Heart left ventricle (tissue), 16 donors: ENCODE results near the gene KLHL29. TPM values are rescaled to one million over a fixed set of nuclear protein-coding genes. Genes with fewer than 3 reads are reported as not detected.

ENCODE experiments used
- ATAC-seq, 4 donors: fragments of 200-7000 bp; cut with Tn5 transposase; one replicate each; pipeline ENCODE4 v1.9.1; 2020 to 2022; ENCODE audit warnings: moderate library complexity in 4 of 4, mild to moderate bottlenecking in 3 of 4, moderate number of reproducible peaks in 1 of 4
- DNase-seq, 5 donors: peaks; one replicate each; pipeline ENCODE4 v3.0.0-alpha.2; 2020
- H3K27ac ChIP-seq, 12 donors: fragments of 200-600 bp; sonication (generic) in 4 of 12; one replicate each; pipeline versions ENCODE4 v1.5.0 to v1.8.0; 2016 to 2022; ENCODE audit warnings: mild to moderate bottlenecking in 2 of 12
- H3K27me3 ChIP-seq, 9 donors: fragments of 200-600 bp; sonication (generic) in 2 of 9; one replicate each; pipeline versions ENCODE4 v1.5.1 to v1.8.0; 2016 to 2022; ENCODE audit warnings: mild to moderate bottlenecking in 3 of 9
- H3K36me3 ChIP-seq, 9 donors: fragments of 200-600 bp; sonication (generic) in 2 of 9; one replicate each; pipeline versions ENCODE4 v1.5.0 to v1.8.0; 2018 to 2022; ENCODE audit warnings: mild to moderate bottlenecking in 2 of 9
- H3K4me1 ChIP-seq, 12 donors: fragments of 200-600 bp; sonication (generic) in 4 of 12; one replicate each; pipeline versions ENCODE4 v1.5.0 to v1.8.0; 2016 to 2022; ENCODE audit warnings: mild to moderate bottlenecking in 3 of 12
- H3K4me3 ChIP-seq, 12 donors: fragments of 200-600 bp; sonication (generic) in 4 of 12; one replicate each; pipeline versions ENCODE4 v1.5.0 to v1.8.0; 2017 to 2022; ENCODE audit warnings: mild to moderate bottlenecking in 9 of 12, moderate library complexity in 4 of 12
- H3K9me3 ChIP-seq, 12 donors: fragments of 200-600 bp; sonication (generic) in 4 of 12; one replicate each; pipeline versions ENCODE4 v1.5.0 to v1.8.0; 2016 to 2022; ENCODE audit warnings: mild to moderate bottlenecking in 1 of 12
- CTCF ChIP-seq, 12 donors: fragments of 200-600 bp; sonication (generic) in 4 of 12; IDR thresholded peaks; one replicate each; pipeline versions ENCODE4 v1.5.0 to v1.8.0; 2018 to 2022; ENCODE audit warnings: antibody characterized with exemption in 12 of 12, mild to moderate bottlenecking in 5 of 12
- POLR2A ChIP-seq, 2 donors: fragments of 450-650 bp; IDR thresholded peaks; one replicate each; pipeline ENCODE4 v1.6.1; 2017; ENCODE audit warnings: antibody characterized with exemption in 2 of 2, mild to moderate bottlenecking in 2 of 2, moderate library complexity in 2 of 2
- WGBS, 4 donors: extraction: QIAGEN DNeasy Blood & Tissue Kit in 2 of 4; methylation state at CpG; one replicate each; pipeline versions ENCODE4 v1.1.5 to v1.1.7; 2013 to 2018; 5-methylcytosine and 5-hydroxymethylcytosine counted together
- intact Hi-C, 10 donors: fragments of 100-400 bp; cut with DNase I; formaldehyde crosslinking; loops; one replicate each; pipeline versions ENCODE4 v1.11.1 to v1.14.2; 2022
- polyA plus RNA-seq, 2 donors: library from polyadenylated mRNA; stranded (reverse); fragments of 200-250 nt; gene quantifications; one replicate each; pipeline ENCODE4 v1.2.3, GENCODE V29; 2013
- total RNA-seq, 9 donors: library from RNA; depleted of rRNA in 2 of 9; stranded (reverse); fragments of >200 nt in 2 of 9; fragmentation: NEBNext Ultra II Directional in 3 of 9; extraction: Animal tissue kit (Norgen Biotek cat#: 25700) in 3 of 9; gene quantifications; one replicate each; pipeline versions ENCODE4 v1.1.0 to v1.2.4, GENCODE V29; 2016 to 2023
- donor health status: ischemic (EF 13 %, LVEDD 7.1; RV severe dilation, severe dysfunction).
- donor health status: healthy with polysubstance abuse.
- donor health status: DM: no; HTN: yes; CAD: no.
- donor health status: DM: no; HTN: no; CAD: no.
- donor health status: ischemic (EF 25% LVEDD 6.9; RV normal size, moderate dysfunction).
- donor health status: ischemic (EF 25% LVEDD 5.7; RV mildly dilated, moderate dysfunction).
- donor health status: healthy.
- donor health status: DM: yes; HTN: yes; CAD: no.
- donor health status: ischemic (EF 35%, LVEDD 5.7; RV mildly dilated, moderate dysfunction).
- donor health status: nonischemic (EF 11% LVEDD 7.7; RV severe dilation, severe dysfunction).
- donor health status: DM: yes; HTN: yes; CAD: no.
- donor health status: PGD.
- donor health status: ischemic (EF 29% LVEDD 5.4; RV normal size, mild dysfunction).
- donor health status: nonischemic (EF 23%, LVEDD 6.1; RV moderate dilation, normal function).

The KLHL29 gene
- total and polyA plus RNA-seq, 11 donors, result 0.74 to 2.7 (median 1.1) TPM

GRCh38 chr2:23423873-23424680, 39.1 kb downstream of the KLHL29 start:
- WGBS, 4 donors, result 85 to 89% (median 86%) methylated on average over 16 of the region's 16 CpGs
- Histone ChIP-seq H3K4me3 (no peak overlapping the region), H3K9me3 (no peaks in the 10 kb centered on the region), H3K27me3 (no peaks in the 10 kb centered on the region), H3K27ac (peak overlapping the region in 1 of 12 donors; percentile 33), H3K36me3 (no peaks in the 10 kb centered on the region), H3K4me1 (peaks cover 0 to 21% (median 11%) of the 10 kb centered on the region in 12 donors)
- no peak for ATAC-seq
- intact Hi-C loops, result no loop called here
- DNase-seq, result peak in 1 of 5 donors; percentile 11
- TF ChIP-seq POLR2A (IDR thresholded peaks at IDR 0.05), result no peak
- no peak for TF ChIP-seq CTCF (IDR thresholded peaks at IDR 0.05)

GRCh38 chr2:23425338-23425871, 40.4 kb downstream of the KLHL29 start:
- Histone ChIP-seq H3K4me1 (peaks cover 0 to 18% (median 11%) of the 10 kb centered on the region in 12 donors), H3K36me3 (no peaks in the 10 kb centered on the region), H3K9me3 (no peaks in the 10 kb centered on the region), H3K27ac (peak overlapping the region in 1 of 12 donors; percentile 70), H3K27me3 (no peaks in the 10 kb centered on the region), H3K4me3 (no peak overlapping the region)
- intact Hi-C loops, result no loop called here
- 67 to 74% (median 72%) methylated on average over 9 of the region's 9 CpGs for WGBS, 4 donors
- TF ChIP-seq CTCF (IDR thresholded peaks at IDR 0.05), result no peak
- TF ChIP-seq POLR2A (IDR thresholded peaks at IDR 0.05), result no peak
- peak in 1 of 5 donors; percentile 3 for DNase-seq
- ATAC-seq, result peak; percentile 35 to 57 (median 43)

- Histone ChIP-seq H3K9me3 (no peaks in the 10 kb centered on the region), H3K27me3 (no peaks in the 10 kb centered on the region), H3K27ac (peak overlapping the region in 1 of 12 donors; percentile 70), H3K4me3 (no peak overlapping the region), H3K4me1 (peaks cover 0 to 18% (median 11%) of the 10 kb centered on the region in 12 donors), H3K36me3 (no peaks in the 10 kb centered on the region)
- WGBS, 4 donors, result 92 to 97% (median 96%) methylated on average over 3 of the region's 3 CpGs
- DNase-seq, result no peak
- TF ChIP-seq POLR2A (IDR thresholded peaks at IDR 0.05) (no peak), CTCF (IDR thresholded peaks at IDR 0.05) (no peak)
- ATAC-seq, result peak in 3 of 4 donors; percentile 11 to 21 (median 14)
- intact Hi-C loops, result no loop called here
Measured at GRCh38 chr2:23425885-23426262, 40.9 kb downstream of the KLHL29 start.

- peak; percentile 85 to 95 (median 88) for ATAC-seq
- intact Hi-C loops, result no loop called here
- TF ChIP-seq POLR2A (IDR thresholded peaks at IDR 0.05) (no peak), CTCF (IDR thresholded peaks at IDR 0.05) (no peak)
- no peaks in the 10 kb centered on the region for H3K27me3 ChIP-seq
- peak overlapping the region in 5 of 12 donors; percentile 26 to 70 (median 35) for H3K27ac ChIP-seq
- no peaks in the 10 kb centered on the region for H3K36me3 ChIP-seq
- H3K4me1 ChIP-seq, result peaks cover 0 to 18% (median 11%) of the 10 kb centered on the region in 12 donors
- WGBS, 4 donors, result 58 to 72% (median 65%) methylated on average over 11 to 12 of the region's 12 CpGs
- no peak overlapping the region for H3K4me3 ChIP-seq
- peak in 4 of 5 donors; percentile 29 to 76 (median 56) for DNase-seq
- H3K9me3 ChIP-seq, result no peaks in the 10 kb centered on the region
Measured at GRCh38 chr2:23426263-23426905, 41.4 kb downstream of the KLHL29 start.
